ENCODE results near the gene MUC3A.
"Not testable (repeated sequence)": the region's sequence is repeated elsewhere in the genome, so short reads cannot be mapped to it uniquely, and the experiment has no call there.

Gene MUC3A

GRCh38 chr7:101000025-101000424, 50.7 kb downstream of the MUC3A start:
- not testable (repeated sequence) for DNase-seq; H3K27me3 ChIP-seq (ENCODE audit: insufficient read depth, low read length, poor library complexity)
- no CpG with 5 or more reads among the region's 10 CpGs for WGBS (ENCODE audit: extremely low coverage, insufficient coverage, low lambda C conversion rate)

GRCh38 chr7:101002333-101002732, 53.0 kb downstream of the MUC3A start:
- not testable (repeated sequence) for H2BK5ac ChIP-seq (ENCODE audit: low read length); H2BK15ac ChIP-seq (replicated peaks; ENCODE audit: low read depth); H3K56ac ChIP-seq (ENCODE audit: low read length); H3K27me3 ChIP-seq (ENCODE audit: insufficient read depth, low read length, poor library complexity); H2BK120ac ChIP-seq (ENCODE audit: low read depth, low read length); H3K79me2 ChIP-seq (ENCODE audit: control insufficient read depth, insufficient read depth, low read length); H3K9ac ChIP-seq (ENCODE audit: low read length); H3K4me1 ChIP-seq (ENCODE audit: control insufficient read depth, low read depth, low read length); H3K4me3 ChIP-seq (ENCODE audit: low read length); DNase-seq; H3K36me3 ChIP-seq (ENCODE audit: control insufficient read depth, insufficient read depth, low read length); H3K18ac ChIP-seq (ENCODE audit: low read length); H3K4me2 ChIP-seq (ENCODE audit: low read length); H3K27ac ChIP-seq (ENCODE audit: low read depth, low read length); H3K23ac ChIP-seq (ENCODE audit: low read length); H2AK5ac ChIP-seq (ENCODE audit: low read length); H3K79me1 ChIP-seq (ENCODE audit: low read length); H3K4ac ChIP-seq (ENCODE audit: low read depth, low read length); H4K8ac ChIP-seq (ENCODE audit: low read depth, low read length); H4K5ac ChIP-seq (ENCODE audit: low read length)
- no CpG with 5 or more reads among the region's 8 CpGs for WGBS (ENCODE audit: extremely low coverage, insufficient coverage, low lambda C conversion rate)

More at GRCh38 chr7:101000025-101000424, 50.7 kb downstream of the MUC3A start:
- not testable (repeated sequence) for H3K4ac ChIP-seq (ENCODE audit: low read depth, low read length); H2BK15ac ChIP-seq (replicated peaks; ENCODE audit: low read depth); H2BK120ac ChIP-seq (ENCODE audit: low read depth, low read length); H3K36me3 ChIP-seq (ENCODE audit: control insufficient read depth, insufficient read depth, low read length); H3K4me3 ChIP-seq (ENCODE audit: low read length); H4K8ac ChIP-seq (ENCODE audit: low read depth, low read length); H3K79me2 ChIP-seq (ENCODE audit: control insufficient read depth, insufficient read depth, low read length); H2BK5ac ChIP-seq (ENCODE audit: low read length); H3K4me2 ChIP-seq (ENCODE audit: low read length); H4K5ac ChIP-seq (ENCODE audit: low read length); H3K23ac ChIP-seq (ENCODE audit: low read length); H2AK5ac ChIP-seq (ENCODE audit: low read length); H3K56ac ChIP-seq (ENCODE audit: low read length); H3K79me1 ChIP-seq (ENCODE audit: low read length); H3K9ac ChIP-seq (ENCODE audit: low read length); H3K18ac ChIP-seq (ENCODE audit: low read length); H3K4me1 ChIP-seq (ENCODE audit: control insufficient read depth, low read depth, low read length); H3K27ac ChIP-seq (ENCODE audit: low read depth, low read length)

GRCh38 chr7:101007361-101007760, 58.0 kb downstream of the MUC3A start:
- not testable (repeated sequence) for H2BK15ac ChIP-seq (replicated peaks; ENCODE audit: low read depth); H4K8ac ChIP-seq (ENCODE audit: low read depth, low read length); H2AK5ac ChIP-seq (ENCODE audit: low read length); H3K36me3 ChIP-seq (ENCODE audit: control insufficient read depth, insufficient read depth, low read length); H2BK5ac ChIP-seq (ENCODE audit: low read length); H3K9ac ChIP-seq (ENCODE audit: low read length); H3K79me1 ChIP-seq (ENCODE audit: low read length); DNase-seq; H3K23ac ChIP-seq (ENCODE audit: low read length); H3K4me3 ChIP-seq (ENCODE audit: low read length); H3K4me2 ChIP-seq (ENCODE audit: low read length); H3K56ac ChIP-seq (ENCODE audit: low read length); H3K27ac ChIP-seq (ENCODE audit: low read depth, low read length); H3K79me2 ChIP-seq (ENCODE audit: control insufficient read depth, insufficient read depth, low read length); H3K4me1 ChIP-seq (ENCODE audit: control insufficient read depth, low read depth, low read length); H3K27me3 ChIP-seq (ENCODE audit: insufficient read depth, low read length, poor library complexity); H2BK120ac ChIP-seq (ENCODE audit: low read depth, low read length); H3K4ac ChIP-seq (ENCODE audit: low read depth, low read length); H4K5ac ChIP-seq (ENCODE audit: low read length); H3K18ac ChIP-seq (ENCODE audit: low read length)
- no CpG with 5 or more reads among the region's 2 CpGs for WGBS (ENCODE audit: extremely low coverage, insufficient coverage, low lambda C conversion rate)

- H4K8ac ChIP-seq (ENCODE audit: low read depth, low read length) = no peak overlapping the region
- no peak overlapping the region for H3K4me3 ChIP-seq (ENCODE audit: low read length)
- H2AK5ac ChIP-seq (ENCODE audit: low read length) = no peak overlapping the region
- DNase-seq = no peak
- no CpG with 5 or more reads among the region's 5 CpGs for WGBS (ENCODE audit: extremely low coverage, insufficient coverage, low lambda C conversion rate)
- no peak overlapping the region for H2BK5ac ChIP-seq (ENCODE audit: low read length)
- no peaks in the 10 kb centered on the region for H3K79me1 ChIP-seq (ENCODE audit: low read length)
- H2BK120ac ChIP-seq (ENCODE audit: low read depth, low read length) = no peak overlapping the region
- no peak overlapping the region for H3K23ac ChIP-seq (ENCODE audit: low read length)
- H3K18ac ChIP-seq (ENCODE audit: low read length) = no peak overlapping the region
- H3K36me3 ChIP-seq (ENCODE audit: control insufficient read depth, insufficient read depth, low read length) = no peaks in the 10 kb centered on the region
- H3K79me2 ChIP-seq (ENCODE audit: control insufficient read depth, insufficient read depth, low read length) = no peaks in the 10 kb centered on the region
- no peaks in the 10 kb centered on the region for H3K27me3 ChIP-seq (ENCODE audit: insufficient read depth, low read length, poor library complexity)
- no peak overlapping the region for H3K27ac ChIP-seq (ENCODE audit: low read depth, low read length)
- no peak overlapping the region for H3K4me2 ChIP-seq (ENCODE audit: low read length)
- H2BK15ac ChIP-seq (replicated peaks; ENCODE audit: low read depth) = no peak overlapping the region
- no peak overlapping the region for H3K56ac ChIP-seq (ENCODE audit: low read length)
- no peaks in the 10 kb centered on the region for H3K4me1 ChIP-seq (ENCODE audit: control insufficient read depth, low read depth, low read length)
- H3K9ac ChIP-seq (ENCODE audit: low read length) = no peak overlapping the region
- H4K5ac ChIP-seq (ENCODE audit: low read length) = no peak overlapping the region
- H3K4ac ChIP-seq (ENCODE audit: low read depth, low read length) = no peak overlapping the region
Measured at GRCh38 chr7:101009629-101010028, 60.3 kb downstream of the MUC3A start.

- Histone ChIP-seq H2BK5ac (ENCODE audit: low read length) (no peak overlapping the region), H4K8ac (ENCODE audit: low read depth, low read length) (no peak overlapping the region)
Measured at GRCh38 chr7:101012931-101013330, 63.6 kb downstream of the MUC3A start.

GRCh38 chr7:101015626-101016025, 66.3 kb downstream of the MUC3A start:
- no peak overlapping the region for H4K8ac ChIP-seq (ENCODE audit: low read depth, low read length)
- H3K18ac ChIP-seq (ENCODE audit: low read length) = no peak overlapping the region
- no peaks in the 10 kb centered on the region for H3K36me3 ChIP-seq (ENCODE audit: control insufficient read depth, insufficient read depth, low read length)
- no peak overlapping the region for H4K5ac ChIP-seq (ENCODE audit: low read length)
- H3K27ac ChIP-seq (ENCODE audit: low read depth, low read length) = no peak overlapping the region
- H3K56ac ChIP-seq (ENCODE audit: low read length) = peak overlapping the region; percentile 22
- no peaks in the 10 kb centered on the region for H3K27me3 ChIP-seq (ENCODE audit: insufficient read depth, low read length, poor library complexity)
- peak overlapping the region; percentile 0 for H3K23ac ChIP-seq (ENCODE audit: low read length)
- peak overlapping the region; percentile 60 for H2AK5ac ChIP-seq (ENCODE audit: low read length)
- WGBS (ENCODE audit: extremely low coverage, insufficient coverage, low lambda C conversion rate) = no CpG with 5 or more reads among the region's 8 CpGs
- H2BK5ac ChIP-seq (ENCODE audit: low read length) = no peak overlapping the region
- H3K4ac ChIP-seq (ENCODE audit: low read depth, low read length) = no peak overlapping the region
- no peak overlapping the region for H2BK15ac ChIP-seq (replicated peaks; ENCODE audit: low read depth)
- no peaks in the 10 kb centered on the region for H3K79me2 ChIP-seq (ENCODE audit: control insufficient read depth, insufficient read depth, low read length)
- DNase-seq = no peak
- H2BK120ac ChIP-seq (ENCODE audit: low read depth, low read length) = no peak overlapping the region
- H3K79me1 ChIP-seq (ENCODE audit: low read length) = no peaks in the 10 kb centered on the region
- no peak overlapping the region for H3K9ac ChIP-seq (ENCODE audit: low read length)
- peaks cover 2% of the 10 kb centered on the region for H3K4me1 ChIP-seq (ENCODE audit: control insufficient read depth, low read depth, low read length)
- no peak overlapping the region for H3K4me3 ChIP-seq (ENCODE audit: low read length)
- no peak overlapping the region for H3K4me2 ChIP-seq (ENCODE audit: low read length)

More at GRCh38 chr7:101012931-101013330, 63.6 kb downstream of the MUC3A start:
- no peak overlapping the region for H3K4me2 ChIP-seq (ENCODE audit: low read length)
- no peak overlapping the region for H3K9ac ChIP-seq (ENCODE audit: low read length)
- no peak overlapping the region for H3K4me3 ChIP-seq (ENCODE audit: low read length)
- H2AK5ac ChIP-seq (ENCODE audit: low read length) = no peak overlapping the region
- no peaks in the 10 kb centered on the region for H3K27me3 ChIP-seq (ENCODE audit: insufficient read depth, low read length, poor library complexity)
- no CpG with 5 or more reads among the region's 6 CpGs for WGBS (ENCODE audit: extremely low coverage, insufficient coverage, low lambda C conversion rate)
- DNase-seq = no peak
- no peak overlapping the region for H3K18ac ChIP-seq (ENCODE audit: low read length)
- H3K79me1 ChIP-seq (ENCODE audit: low read length) = no peaks in the 10 kb centered on the region
- H3K36me3 ChIP-seq (ENCODE audit: control insufficient read depth, insufficient read depth, low read length) = no peaks in the 10 kb centered on the region
- H3K4ac ChIP-seq (ENCODE audit: low read depth, low read length) = no peak overlapping the region
- no peak overlapping the region for H4K5ac ChIP-seq (ENCODE audit: low read length)
- H2BK15ac ChIP-seq (replicated peaks; ENCODE audit: low read depth) = no peak overlapping the region
- no peaks in the 10 kb centered on the region for H3K4me1 ChIP-seq (ENCODE audit: control insufficient read depth, low read depth, low read length)
- H3K79me2 ChIP-seq (ENCODE audit: control insufficient read depth, insufficient read depth, low read length) = no peaks in the 10 kb centered on the region
- no peak overlapping the region for H2BK120ac ChIP-seq (ENCODE audit: low read depth, low read length)
- H3K56ac ChIP-seq (ENCODE audit: low read length) = no peak overlapping the region
- no peak overlapping the region for H3K23ac ChIP-seq (ENCODE audit: low read length)
- H3K27ac ChIP-seq (ENCODE audit: low read depth, low read length) = no peak overlapping the region
